Measurements from ENCODE around the gene SLU7. TPM values are rescaled to one million over a fixed set of nuclear protein-coding genes. Genes with fewer than 3 reads are reported as not detected.

The SLU7 gene
- total RNA-seq, 3 donors from 2014 or later = 77.0 to 88.3 (median 86.3) TPM

DNA sequence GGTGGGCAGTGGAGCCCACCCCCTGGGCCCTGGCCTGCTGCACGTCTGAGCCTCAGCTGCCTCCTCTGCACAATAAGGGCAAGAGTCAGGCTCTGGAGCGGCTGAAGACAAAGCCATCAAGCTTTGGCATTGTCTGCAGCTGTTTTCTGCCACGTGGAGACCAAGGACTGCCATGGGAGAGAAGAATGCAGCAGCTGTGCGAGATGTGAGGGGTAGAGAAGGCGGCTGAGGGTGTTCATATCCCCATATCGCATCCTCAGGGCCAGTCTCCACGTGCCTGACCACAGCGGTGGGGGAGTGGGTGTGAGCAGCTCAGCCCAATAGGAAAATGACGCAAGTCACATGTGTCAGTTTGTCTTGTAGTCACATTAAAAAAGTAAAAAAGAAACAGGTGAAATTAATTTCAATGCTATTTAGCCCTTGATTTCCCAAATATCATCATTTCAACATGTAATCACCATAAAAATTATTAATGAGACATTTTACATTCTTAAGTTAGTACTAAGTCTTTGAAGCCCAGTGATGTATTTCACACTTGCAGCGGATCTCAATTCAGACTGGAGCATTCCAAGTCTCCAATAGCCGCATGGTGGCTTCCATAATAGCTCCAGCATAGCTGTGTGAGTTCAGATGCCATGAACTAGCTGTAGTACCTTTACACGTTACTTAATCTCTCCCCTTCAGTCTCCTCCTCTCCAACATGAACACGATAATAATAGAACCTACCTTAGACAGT, 55.1 kb downstream of the SLU7 start:
- Histone ChIP-seq H3K4me1 (peaks cover 0 to 5% of the 10 kb centered on the region in 2 donors), H3K27me3 (no peaks in the 10 kb centered on the region), H3K27ac (peak overlapping the region; percentile 48 to 82), H3K9me3 (no peaks in the 10 kb centered on the region), H3K36me3 (no peaks in the 10 kb centered on the region), H3K4me3 (no peak overlapping the region)
- intact Hi-C loops (cut with DNase I; ENCODE audit: low total_unique reads) = no loop called here
- TF ChIP-seq, protein P1, sequence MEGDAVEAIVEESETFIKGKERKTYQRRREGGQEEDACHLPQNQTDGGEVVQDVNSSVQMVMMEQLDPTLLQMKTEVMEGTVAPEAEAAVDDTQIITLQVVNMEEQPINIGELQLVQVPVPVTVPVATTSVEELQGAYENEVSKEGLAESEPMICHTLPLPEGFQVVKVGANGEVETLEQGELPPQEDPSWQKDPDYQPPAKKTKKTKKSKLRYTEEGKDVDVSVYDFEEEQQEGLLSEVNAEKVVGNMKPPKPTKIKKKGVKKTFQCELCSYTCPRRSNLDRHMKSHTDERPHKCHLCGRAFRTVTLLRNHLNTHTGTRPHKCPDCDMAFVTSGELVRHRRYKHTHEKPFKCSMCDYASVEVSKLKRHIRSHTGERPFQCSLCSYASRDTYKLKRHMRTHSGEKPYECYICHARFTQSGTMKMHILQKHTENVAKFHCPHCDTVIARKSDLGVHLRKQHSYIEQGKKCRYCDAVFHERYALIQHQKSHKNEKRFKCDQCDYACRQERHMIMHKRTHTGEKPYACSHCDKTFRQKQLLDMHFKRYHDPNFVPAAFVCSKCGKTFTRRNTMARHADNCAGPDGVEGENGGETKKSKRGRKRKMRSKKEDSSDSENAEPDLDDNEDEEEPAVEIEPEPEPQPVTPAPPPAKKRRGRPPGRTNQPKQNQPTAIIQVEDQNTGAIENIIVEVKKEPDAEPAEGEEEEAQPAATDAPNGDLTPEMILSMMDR (IDR thresholded peaks at IDR 0.05) = no peak
- TF ChIP-seq POLR2A (IDR thresholded peaks at IDR 0.05) = no peak
- TF ChIP-seq POLR2AphosphoS5 (IDR thresholded peaks at IDR 0.05) = no peak
- DNase-seq (ENCODE audit: low spot score in 2 of 2) = no peak

DNA sequence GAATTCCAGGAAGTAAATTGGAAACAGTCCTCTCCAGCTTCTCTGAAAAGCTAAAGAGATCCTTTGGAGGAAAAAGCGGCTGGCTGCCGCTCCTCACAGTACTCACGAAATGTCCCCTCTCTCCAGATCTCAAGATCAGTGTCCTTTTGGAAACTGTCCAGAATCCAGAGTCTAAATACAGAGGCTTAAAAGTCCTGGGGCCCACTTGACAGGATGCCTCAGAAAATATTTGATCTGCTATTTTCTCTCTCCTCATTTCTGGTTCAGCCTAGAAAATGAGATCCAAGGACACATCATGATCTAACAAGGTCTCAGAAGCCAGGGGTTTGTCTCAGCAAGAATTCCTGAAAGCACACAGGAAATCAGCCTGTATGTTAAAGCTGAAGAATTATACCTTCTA, 55.7 kb downstream of the SLU7 start:
- intact Hi-C loops (cut with DNase I; ENCODE audit: low total_unique reads) = no loop called here
- H3K36me3 ChIP-seq = no peaks in the 10 kb centered on the region
- no peak for DNase-seq (ENCODE audit: low spot score in 2 of 2)
- peaks cover 0 to 5% of the 10 kb centered on the region in 2 donors for H3K4me1 ChIP-seq
- H3K27ac ChIP-seq = peak overlapping the region; percentile 48 to 82
- TF ChIP-seq POLR2AphosphoS5 (IDR thresholded peaks at IDR 0.05) (no peak), POLR2A (IDR thresholded peaks at IDR 0.05) (no peak)
- TF ChIP-seq, protein P1 (IDR thresholded peaks at IDR 0.05) = no peak
- no peaks in the 10 kb centered on the region for H3K27me3 ChIP-seq
- no peak overlapping the region for H3K4me3 ChIP-seq
- no peaks in the 10 kb centered on the region for H3K9me3 ChIP-seq

DNA sequence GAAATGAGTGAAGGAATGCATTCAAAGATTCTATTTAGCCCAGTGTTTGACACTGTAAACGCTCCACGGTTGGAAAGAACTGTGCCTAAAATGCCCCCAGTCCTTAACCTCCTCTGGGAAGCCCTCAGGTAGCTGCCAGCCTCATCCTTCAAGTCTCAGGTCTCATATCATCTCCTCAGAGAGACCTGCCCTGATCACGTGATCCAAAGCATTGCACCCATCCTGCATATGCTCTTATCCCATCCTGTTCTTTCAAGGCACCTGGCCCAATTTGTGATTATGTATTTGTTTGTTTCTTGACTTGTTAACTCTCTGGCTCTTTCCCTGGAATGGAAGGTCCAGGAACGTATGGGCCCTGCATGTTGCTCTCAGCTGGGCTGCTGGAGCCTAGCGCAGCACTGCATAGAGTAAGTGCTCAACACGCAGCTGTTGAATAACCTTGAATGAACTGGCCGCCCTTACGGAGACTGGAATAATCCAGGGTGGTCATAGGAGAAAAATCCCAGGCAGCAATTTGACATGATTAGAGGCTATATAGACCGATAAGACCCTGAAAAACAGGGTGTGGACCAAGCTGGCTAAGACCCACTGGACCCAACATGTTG, 57.2 kb downstream of the SLU7 start:
- no peak overlapping the region for H3K4me3 ChIP-seq
- H3K27ac ChIP-seq = peak overlapping the region in 1 of 2 donors; percentile 82
- no peaks in the 10 kb centered on the region for H3K9me3 ChIP-seq
- no peaks in the 10 kb centered on the region for H3K36me3 ChIP-seq
- intact Hi-C loops (cut with DNase I; ENCODE audit: low total_unique reads) = no loop called here
- peaks cover 0 to 5% of the 10 kb centered on the region in 2 donors for H3K4me1 ChIP-seq
- no peaks in the 10 kb centered on the region for H3K27me3 ChIP-seq
- no peak for DNase-seq (ENCODE audit: low spot score in 2 of 2)
- TF ChIP-seq POLR2AphosphoS5 (IDR thresholded peaks at IDR 0.05) (no peak), POLR2A (IDR thresholded peaks at IDR 0.05) (no peak)
- TF ChIP-seq, protein P1 (IDR thresholded peaks at IDR 0.05) = no peak

DNA sequence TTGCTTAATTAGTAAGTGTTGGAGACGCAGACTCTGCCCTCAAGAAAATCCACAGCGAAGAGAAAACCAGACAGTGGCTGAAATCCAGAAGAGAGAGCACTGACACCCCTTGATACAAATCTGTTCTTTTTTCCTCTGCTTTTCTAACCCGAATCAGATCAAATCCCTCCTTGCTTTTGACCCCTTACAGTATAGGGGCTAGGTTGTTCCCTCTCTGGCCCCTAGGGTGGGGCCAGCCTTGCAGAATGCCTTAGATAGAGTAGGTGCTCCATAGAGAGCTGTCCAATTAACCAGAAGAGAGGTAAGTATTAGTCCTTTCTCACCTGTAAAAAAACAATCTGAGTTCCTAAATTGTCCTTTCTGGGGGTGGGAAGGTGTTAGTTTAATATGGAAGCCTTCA, 58.6 kb downstream of the SLU7 start:
- H3K9me3 ChIP-seq = no peaks in the 10 kb centered on the region
- intact Hi-C loops (cut with DNase I; ENCODE audit: low total_unique reads) = no loop called here
- H3K27ac ChIP-seq = peak overlapping the region in 1 of 2 donors; percentile 22
- H3K36me3 ChIP-seq = no peaks in the 10 kb centered on the region
- TF ChIP-seq, protein P1 (IDR thresholded peaks at IDR 0.05) = no peak
- TF ChIP-seq POLR2A (IDR thresholded peaks at IDR 0.05) (no peak), POLR2AphosphoS5 (IDR thresholded peaks at IDR 0.05) (no peak)
- no peaks in the 10 kb centered on the region for H3K27me3 ChIP-seq
- no peak overlapping the region for H3K4me3 ChIP-seq
- DNase-seq (ENCODE audit: low spot score in 2 of 2) = no peak
- H3K4me1 ChIP-seq = peaks cover 0 to 5% of the 10 kb centered on the region in 2 donors

DNA sequence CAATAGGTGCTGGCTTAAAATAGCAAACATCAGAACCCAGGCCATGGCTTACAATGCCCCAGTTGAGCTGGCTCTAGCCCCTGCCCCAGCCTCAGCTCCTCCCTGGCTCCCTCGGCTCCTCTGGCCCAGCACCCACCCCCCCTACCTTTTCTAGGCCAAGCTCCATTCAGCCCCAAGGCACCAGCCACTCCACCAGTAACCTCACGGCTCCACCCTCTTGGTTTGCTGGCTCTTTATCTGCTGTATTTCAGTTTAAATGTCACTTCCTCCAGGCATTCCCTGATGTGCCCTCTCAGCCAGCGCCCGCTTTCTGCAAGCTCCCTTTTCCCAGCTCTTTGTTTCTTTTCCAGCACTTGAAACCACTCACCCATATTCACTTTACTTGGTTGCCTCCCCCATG, 59.1 kb downstream of the SLU7 start:
- no peaks in the 10 kb centered on the region for H3K9me3 ChIP-seq
- no peak overlapping the region for H3K4me3 ChIP-seq
- H3K4me1 ChIP-seq = peaks cover 0 to 5% of the 10 kb centered on the region in 2 donors
- intact Hi-C loops (cut with DNase I; ENCODE audit: low total_unique reads) = no loop called here
- peak overlapping the region; percentile 22 to 55 for H3K27ac ChIP-seq
- DNase-seq (ENCODE audit: low spot score in 2 of 2) = peak in 1 of 2 donors; percentile 59
- no peaks in the 10 kb centered on the region for H3K36me3 ChIP-seq
- H3K27me3 ChIP-seq = no peaks in the 10 kb centered on the region
- TF ChIP-seq POLR2A (IDR thresholded peaks at IDR 0.05) (no peak), POLR2AphosphoS5 (IDR thresholded peaks at IDR 0.05) (no peak)
- TF ChIP-seq, protein P1 (IDR thresholded peaks at IDR 0.05) = no peak
